HepG2 (cell line): ENCODE data around the gene PNRC1.

Source experiments
- CREB3 ChIP-seq: sonication (generic); formaldehyde crosslinking; IDR thresholded peaks from 2 replicates; pipeline ENCODE4 v1.5.0; 2020; ENCODE audit warnings: missing genetic modification reagents
- CTCF ChIP-seq: sonication (generic); formaldehyde crosslinking; IDR thresholded peaks from 2 replicates; pipeline ENCODE4 v1.5.0; 2020; ENCODE audit warnings: mild to moderate bottlenecking, missing genetic modification reagents, moderate library complexity
- HNF1B ChIP-seq: sonication (generic); formaldehyde crosslinking; IDR thresholded peaks from 2 replicates; pipeline ENCODE4 v1.5.1; 2020; ENCODE audit warnings: mild to moderate bottlenecking, moderate library complexity, missing genetic modification reagents
- POLR2AphosphoS5 ChIP-seq: IDR thresholded peaks from 2 replicates; pipeline ENCODE4 v1.6.1; 2012; ENCODE audit warnings: low read depth, low read length
- SRSF9 ChIP-seq: fragments of 200-400 bp; formaldehyde crosslinking; IDR thresholded peaks from 2 replicates; pipeline ENCODE4 v1.6.1; 2018; ENCODE audit warnings: borderline replicate concordance, mild to moderate bottlenecking, low read depth, low read length; ENCODE audit not compliant: insufficient read depth, poor library complexity, severe bottlenecking
- TP53 ChIP-seq: sonication (generic); formaldehyde crosslinking; conservative IDR thresholded peaks from 2 replicates; pipeline ENCODE4 v1.4.0; 2020; ENCODE audit warnings: missing genetic modification reagents
- ZSCAN25 ChIP-seq: sonication (generic); formaldehyde crosslinking; IDR thresholded peaks from 2 replicates; pipeline ENCODE4 v1.8.0; 2022; ENCODE audit warnings: mild to moderate bottlenecking, missing genetic modification reagents

GRCh38 chr6:89131599-89131998 lies 51.0 kb downstream of the PNRC1 start:
- no peak for TF ChIP-seq CTCF (CRISPR knock-in tag)
- TF ChIP-seq SRSF9, result no peak
- TF ChIP-seq POLR2AphosphoS5, result no peak
- no peak for TF ChIP-seq CREB3 (CRISPR knock-in tag)
- TF ChIP-seq HNF1B (CRISPR knock-in tag), result no peak
- no peak for TF ChIP-seq TP53 (CRISPR knock-in tag)
- TF ChIP-seq ZSCAN25 (CRISPR knock-in tag), result no peak
